Stomach (tissue), 4 donors: Measurements from ENCODE around the gene RNU7-1.
"Not testable (repeated sequence)": the region's sequence is repeated elsewhere in the genome, so short reads cannot be mapped to it uniquely, and the experiment has no call there.

ENCODE experiments used
- CTCF ChIP-seq, 7 experiments: fragments of 450-650 bp in 4 of 7; fragments of 200-600 bp in 3 of 7; sonication (generic) in 3 of 7; IDR thresholded peaks; one replicate each; pipeline ENCODE4 v1.5.1; 2016 to 2019; ENCODE audit warnings: antibody characterized with exemption in 7 of 7, control low read depth in 2 of 7, mild to moderate bottlenecking in 1 of 7
- EP300 ChIP-seq: sonication (generic); formaldehyde crosslinking; IDR thresholded peaks from one replicate; pipeline ENCODE4 v1.6.1; 2017; ENCODE audit warnings: antibody characterized with exemption

GRCh38 chr12:6908141-6908540 is 35.5 kb upstream of the RNU7-1 start:
- not testable (repeated sequence) for TF ChIP-seq CTCF (IDR thresholded peaks at IDR 0.05); EP300
